Measurements from ENCODE around the gene TTC12. TPM values are rescaled to one million over a fixed set of nuclear protein-coding genes. Genes with fewer than 3 reads are reported as not detected.
A peak's percentile ranks its signal among the peaks of the same experiment; 100 is the strongest.

The TTC12 gene
- total and polyA plus RNA-seq, 2 of the 4 experiments (the other 2 are of a cell fraction), result 10.0 to 14.7 TPM

GRCh38 chr11:113415343-113415742 is 101.0 kb downstream of the TTC12 start:
- Histone ChIP-seq H3K4me2 (ENCODE audit: low read depth, low read length) (no peak overlapping the region), H3K27me3 (ENCODE audit: control insufficient read depth, insufficient read depth, low read length) (peaks cover 2% of the 10 kb centered on the region), H2BK15ac (ENCODE audit: low read depth, low read length) (no peak overlapping the region), H3K23ac (ENCODE audit: low read depth, low read length) (no peak overlapping the region), H2AK9ac (replicated peaks; ENCODE audit: low read depth, low read length, poor library complexity) (no peak overlapping the region), H3K79me1 (ENCODE audit: low read depth in 1 of 2, low read length in 2 of 2) (no peaks in the 10 kb centered on the region), H3K4me3 (ENCODE audit: insufficient read depth, low read depth, low read length) (no peak overlapping the region), H4K20me1 (ENCODE audit: insufficient read depth, low read length) (no peaks in the 10 kb centered on the region), H3K14ac (replicated peaks; ENCODE audit: low read depth, low read length) (no peak overlapping the region), H3K9ac (ENCODE audit: low read depth, low read length) (no peak overlapping the region), H3K4me1 (ENCODE audit: control insufficient read depth, insufficient read depth, low read length) (no peaks in the 10 kb centered on the region), H2AK5ac (ENCODE audit: low read depth, low read length) (no peak overlapping the region), H3K56ac (ENCODE audit: extremely low read depth, insufficient read depth, low read length) (no peak overlapping the region), H4K91ac (ENCODE audit: insufficient read depth, low read depth, low read length) (no peak overlapping the region), H3K18ac (ENCODE audit: low read depth, low read length) (no peak overlapping the region), H2AFZ (replicated peaks; ENCODE audit: low read length, poor library complexity) (peak overlapping the region; percentile 23), H2BK20ac (ENCODE audit: low read depth, low read length) (no peak overlapping the region), H3K4ac (ENCODE audit: low read depth, low read length) (no peak overlapping the region), H3K36me3 (ENCODE audit: control insufficient read depth, insufficient read depth, low read length) (no peaks in the 10 kb centered on the region), H2BK5ac (ENCODE audit: low read depth, low read length, poor library complexity, severe bottlenecking) (no peak overlapping the region), H3K9me3 (ENCODE audit: control insufficient read depth, insufficient read depth, low read length) (no peaks in the 10 kb centered on the region), H3K9me1 (ENCODE audit: insufficient read depth, low read length) (no peaks in the 10 kb centered on the region), H4K8ac (ENCODE audit: low read depth in 2 of 2, low read length in 2 of 2) (no peak overlapping the region), H2BK120ac (ENCODE audit: low read depth, low read length) (no peak overlapping the region), H3K27ac (ENCODE audit: insufficient read depth, low read length) (no peak overlapping the region), H4K5ac (ENCODE audit: low read depth, low read length) (no peak overlapping the region)
- ATAC-seq (ENCODE audit: low read depth), result no peak
- DNase-seq, result no peak
- ChIA-PET POLR2A (ENCODE audit: unreplicated experiment) (no interaction called here), CTCF (no interaction called here)
- BruUV-seq (replicated peaks), result no TSS peak
- dilution Hi-C loops (cut with HindIII; ENCODE audit: low sequenced_read_pairs, unreplicated experiment) (no loop called here), in situ Hi-C loops (cut with MboI; ENCODE audit: low sequenced_read_pairs) (no loop called here), intact Hi-C loops (cut with micrococcal nuclease) (no loop called here)
- WGBS, 2 experiments (ENCODE audit: extremely low coverage in 2 of 2, insufficient read length in 1 of 2), result 65% methylated on average over 4 of the region's 16 CpGs; no CpG with 5 or more reads in 1 of the 2 experiments
- TF ChIP-seq RFX5 (IDR thresholded peaks at IDR 0.05; ENCODE audit: low read depth, low read length) (no peak), CHD1 (IDR thresholded peaks at IDR 0.05; ENCODE audit: low read depth, low read length) (no peak), MXI1 (IDR thresholded peaks at IDR 0.05; ENCODE audit: borderline replicate concordance, low read depth, low read length) (no peak), SMC3 (IDR thresholded peaks at IDR 0.05; ENCODE audit: low read depth, low read length) (no peak), CEBPB (IDR thresholded peaks at IDR 0.05; ENCODE audit: low read depth, low read length) (no peak), NFE2L2 (IDR thresholded peaks at IDR 0.05; ENCODE audit: low read depth, low read length) (no peak), RCOR1 (IDR thresholded peaks at IDR 0.05; ENCODE audit: insufficient replicate concordance, low read length) (no peak), FOS (IDR thresholded peaks at IDR 0.05; ENCODE audit: low read depth, low read length) (no peak), POLR2A (IDR thresholded peaks at IDR 0.05; ENCODE audit: low read depth, low read length) (no peak), MAZ (IDR thresholded peaks at IDR 0.05; ENCODE audit: borderline replicate concordance, low read depth, low read length) (no peak), MAFK (IDR thresholded peaks at IDR 0.05; ENCODE audit: low read depth, low read length) (no peak), USF2 (IDR thresholded peaks at IDR 0.05; ENCODE audit: low read depth, low read length) (no peak), BHLHE40 (IDR thresholded peaks at IDR 0.05; ENCODE audit: low read depth, low read length) (no peak), RAD21 (IDR thresholded peaks at IDR 0.05; ENCODE audit: low read length) (no peak)
- TF ChIP-seq, protein P1, sequence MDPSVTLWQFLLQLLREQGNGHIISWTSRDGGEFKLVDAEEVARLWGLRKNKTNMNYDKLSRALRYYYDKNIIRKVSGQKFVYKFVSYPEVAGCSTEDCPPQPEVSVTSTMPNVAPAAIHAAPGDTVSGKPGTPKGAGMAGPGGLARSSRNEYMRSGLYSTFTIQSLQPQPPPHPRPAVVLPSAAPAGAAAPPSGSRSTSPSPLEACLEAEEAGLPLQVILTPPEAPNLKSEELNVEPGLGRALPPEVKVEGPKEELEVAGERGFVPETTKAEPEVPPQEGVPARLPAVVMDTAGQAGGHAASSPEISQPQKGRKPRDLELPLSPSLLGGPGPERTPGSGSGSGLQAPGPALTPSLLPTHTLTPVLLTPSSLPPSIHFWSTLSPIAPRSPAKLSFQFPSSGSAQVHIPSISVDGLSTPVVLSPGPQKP (IDR thresholded peaks at IDR 0.05; ENCODE audit: borderline replicate concordance, low read depth, low read length), result no peak
- TF ChIP-seq, protein P2, sequence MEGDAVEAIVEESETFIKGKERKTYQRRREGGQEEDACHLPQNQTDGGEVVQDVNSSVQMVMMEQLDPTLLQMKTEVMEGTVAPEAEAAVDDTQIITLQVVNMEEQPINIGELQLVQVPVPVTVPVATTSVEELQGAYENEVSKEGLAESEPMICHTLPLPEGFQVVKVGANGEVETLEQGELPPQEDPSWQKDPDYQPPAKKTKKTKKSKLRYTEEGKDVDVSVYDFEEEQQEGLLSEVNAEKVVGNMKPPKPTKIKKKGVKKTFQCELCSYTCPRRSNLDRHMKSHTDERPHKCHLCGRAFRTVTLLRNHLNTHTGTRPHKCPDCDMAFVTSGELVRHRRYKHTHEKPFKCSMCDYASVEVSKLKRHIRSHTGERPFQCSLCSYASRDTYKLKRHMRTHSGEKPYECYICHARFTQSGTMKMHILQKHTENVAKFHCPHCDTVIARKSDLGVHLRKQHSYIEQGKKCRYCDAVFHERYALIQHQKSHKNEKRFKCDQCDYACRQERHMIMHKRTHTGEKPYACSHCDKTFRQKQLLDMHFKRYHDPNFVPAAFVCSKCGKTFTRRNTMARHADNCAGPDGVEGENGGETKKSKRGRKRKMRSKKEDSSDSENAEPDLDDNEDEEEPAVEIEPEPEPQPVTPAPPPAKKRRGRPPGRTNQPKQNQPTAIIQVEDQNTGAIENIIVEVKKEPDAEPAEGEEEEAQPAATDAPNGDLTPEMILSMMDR (conservative IDR thresholded peaks at IDR 0.05; ENCODE audit: low read depth, low read length), result no peak

Data from IMR-90 (cell line).